ENCODE results near the gene OFD1. TPM values are rescaled to one million over a fixed set of nuclear protein-coding genes. Genes with fewer than 3 reads are reported as not detected.

The OFD1 gene
- total RNA-seq, 2 donors from 2014 or later: 25.9 to 29.7 TPM

DNA sequence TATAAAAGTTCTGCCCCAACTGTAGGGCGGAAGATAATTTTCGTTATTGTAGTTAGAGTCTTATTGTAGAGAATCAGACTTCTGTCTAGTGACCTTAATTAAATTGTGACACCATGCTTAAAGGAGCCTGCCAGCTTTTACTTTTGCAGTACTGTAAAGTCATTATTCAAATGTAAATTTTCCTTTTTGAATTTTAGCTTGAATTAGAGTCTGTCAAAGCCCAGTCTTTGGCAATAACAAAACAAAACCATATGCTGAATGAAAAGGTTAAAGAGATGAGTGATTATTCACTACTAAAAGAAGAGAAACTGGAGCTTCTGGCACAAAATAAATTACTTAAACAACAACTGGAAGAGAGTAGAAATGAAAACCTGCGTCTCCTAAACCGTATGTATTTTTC lies 21.8 kb downstream of the OFD1 start:
- H3K4me1 ChIP-seq (ENCODE audit: control insufficient read depth, insufficient read depth, low read length): no peaks in the 10 kb centered on the region
- H3K9me3 Mint-ChIP-seq: peaks cover 37% of the 10 kb centered on the region
- no peaks in the 10 kb centered on the region for H3K27me3 ChIP-seq (ENCODE audit: control insufficient read depth, insufficient read depth, low read length, poor library complexity, severe bottlenecking)
- TF ChIP-seq, protein P1, sequence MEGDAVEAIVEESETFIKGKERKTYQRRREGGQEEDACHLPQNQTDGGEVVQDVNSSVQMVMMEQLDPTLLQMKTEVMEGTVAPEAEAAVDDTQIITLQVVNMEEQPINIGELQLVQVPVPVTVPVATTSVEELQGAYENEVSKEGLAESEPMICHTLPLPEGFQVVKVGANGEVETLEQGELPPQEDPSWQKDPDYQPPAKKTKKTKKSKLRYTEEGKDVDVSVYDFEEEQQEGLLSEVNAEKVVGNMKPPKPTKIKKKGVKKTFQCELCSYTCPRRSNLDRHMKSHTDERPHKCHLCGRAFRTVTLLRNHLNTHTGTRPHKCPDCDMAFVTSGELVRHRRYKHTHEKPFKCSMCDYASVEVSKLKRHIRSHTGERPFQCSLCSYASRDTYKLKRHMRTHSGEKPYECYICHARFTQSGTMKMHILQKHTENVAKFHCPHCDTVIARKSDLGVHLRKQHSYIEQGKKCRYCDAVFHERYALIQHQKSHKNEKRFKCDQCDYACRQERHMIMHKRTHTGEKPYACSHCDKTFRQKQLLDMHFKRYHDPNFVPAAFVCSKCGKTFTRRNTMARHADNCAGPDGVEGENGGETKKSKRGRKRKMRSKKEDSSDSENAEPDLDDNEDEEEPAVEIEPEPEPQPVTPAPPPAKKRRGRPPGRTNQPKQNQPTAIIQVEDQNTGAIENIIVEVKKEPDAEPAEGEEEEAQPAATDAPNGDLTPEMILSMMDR (conservative IDR thresholded peaks at IDR 0.05): no peak
- H3K27me3 Mint-ChIP-seq (ENCODE audit: insufficient read depth): no peaks in the 10 kb centered on the region
- H3K9ac ChIP-seq (ENCODE audit: extremely low read depth, low read length, poor library complexity, severe bottlenecking): no peak overlapping the region
- H3K4me3 ChIP-seq (ENCODE audit: low read length): no peak overlapping the region
- no peak overlapping the region for H3K27ac Mint-ChIP-seq
- peaks cover 65% of the 10 kb centered on the region for H3K36me3 ChIP-seq (ENCODE audit: control insufficient read depth, insufficient read depth, low read length)
- DNase-seq: no peak
- peaks cover 14% of the 10 kb centered on the region for H3K4me1 Mint-ChIP-seq
- no peak overlapping the region for H3K27ac ChIP-seq (ENCODE audit: low read depth, low read length)
- no peaks in the 10 kb centered on the region for H3K9me3 ChIP-seq (ENCODE audit: control insufficient read depth, low read length)
- 97% methylated on average over 4 of the region's 4 CpGs; no CpG with 5 or more reads in 1 of the 2 experiments for WGBS, 2 experiments (ENCODE audit: insufficient coverage in 1 of 2, insufficient read length in 1 of 2)
- H3K36me3 Mint-ChIP-seq (ENCODE audit: low read depth): peaks cover 50% of the 10 kb centered on the region
- H3K4me3 Mint-ChIP-seq: no peak overlapping the region

DNA sequence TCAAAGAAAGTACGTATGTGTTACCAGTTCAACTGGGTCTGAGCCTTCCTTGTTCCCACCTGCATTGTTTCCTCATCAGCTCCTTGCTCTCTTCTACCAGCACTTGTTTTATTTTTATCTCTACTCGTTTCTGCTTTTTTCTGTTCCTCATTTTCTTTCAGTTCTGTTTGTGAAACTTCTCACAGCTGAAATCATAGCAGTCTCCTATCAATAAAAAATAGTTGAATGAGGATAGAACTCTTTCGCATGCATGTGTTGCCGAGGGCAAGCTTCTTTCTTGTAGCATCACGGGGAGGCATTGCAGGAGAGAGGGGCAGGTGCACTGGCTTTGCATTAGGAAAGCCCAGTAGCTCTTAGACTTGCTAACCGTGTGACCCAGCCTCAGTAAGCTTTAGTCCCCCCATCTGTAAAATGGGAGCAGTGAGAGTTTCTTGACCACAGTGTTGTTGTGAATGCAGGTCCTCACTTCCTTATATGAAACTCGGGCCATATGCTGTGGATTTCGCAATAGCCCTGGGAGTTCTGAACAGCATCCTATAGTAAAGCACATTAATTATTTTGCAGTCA lies 24.7 kb downstream of the OFD1 start:
- no peak overlapping the region for H3K27ac ChIP-seq (ENCODE audit: low read depth, low read length)
- DNase-seq: no peak
- H3K4me1 Mint-ChIP-seq: peaks cover 26% of the 10 kb centered on the region
- 93 to 94% methylated on average over 2 to 8 of the region's 8 CpGs for WGBS, 2 experiments (ENCODE audit: insufficient coverage in 1 of 2, insufficient read length in 1 of 2)
- H3K9me3 Mint-ChIP-seq: peaks cover 34% of the 10 kb centered on the region
- H3K36me3 ChIP-seq (ENCODE audit: control insufficient read depth, insufficient read depth, low read length): peaks cover 54% of the 10 kb centered on the region
- no peak overlapping the region for H3K4me3 Mint-ChIP-seq
- H3K4me1 ChIP-seq (ENCODE audit: control insufficient read depth, insufficient read depth, low read length): no peaks in the 10 kb centered on the region
- no peak overlapping the region for H3K9ac ChIP-seq (ENCODE audit: extremely low read depth, low read length, poor library complexity, severe bottlenecking)
- peaks cover 42% of the 10 kb centered on the region for H3K36me3 Mint-ChIP-seq (ENCODE audit: low read depth)
- H3K27ac Mint-ChIP-seq: no peak overlapping the region
- TF ChIP-seq, protein P1 (conservative IDR thresholded peaks at IDR 0.05): no peak
- H3K4me3 ChIP-seq (ENCODE audit: low read length): no peak overlapping the region
- H3K27me3 Mint-ChIP-seq (ENCODE audit: insufficient read depth): no peaks in the 10 kb centered on the region
- H3K27me3 ChIP-seq (ENCODE audit: control insufficient read depth, insufficient read depth, low read length, poor library complexity, severe bottlenecking): no peaks in the 10 kb centered on the region
- no peaks in the 10 kb centered on the region for H3K9me3 ChIP-seq (ENCODE audit: control insufficient read depth, low read length)

DNA sequence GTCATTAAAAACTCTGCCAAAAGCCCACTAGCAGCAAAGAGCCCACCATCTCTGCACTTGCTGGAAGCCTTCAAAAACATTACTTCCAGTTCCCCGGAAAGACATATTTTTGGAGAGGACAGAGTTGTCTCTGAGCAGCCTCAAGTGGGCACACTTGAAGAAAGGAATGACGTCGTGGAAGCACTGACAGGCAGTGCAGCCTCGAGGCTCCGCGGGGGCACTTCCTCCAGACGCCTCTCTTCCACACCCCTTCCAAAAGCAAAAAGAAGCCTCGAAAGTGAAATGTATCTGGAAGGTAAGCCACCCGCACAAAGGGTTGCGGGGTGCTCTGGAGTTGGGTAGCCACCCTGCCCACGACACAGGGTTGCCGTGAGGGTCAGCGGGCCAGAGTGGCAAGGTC lies 25.9 kb downstream of the OFD1 start:
- H3K27ac Mint-ChIP-seq: no peak overlapping the region

More for the DNA sequence above, 25.9 kb downstream of the OFD1 start:
- Histone ChIP-seq H3K27ac (ENCODE audit: low read depth, low read length) (no peak overlapping the region), H3K27me3 (ENCODE audit: control insufficient read depth, insufficient read depth, low read length, poor library complexity, severe bottlenecking) (no peaks in the 10 kb centered on the region), H3K4me3 (ENCODE audit: low read length) (no peak overlapping the region), H3K4me1 (ENCODE audit: control insufficient read depth, insufficient read depth, low read length) (no peaks in the 10 kb centered on the region), H3K9me3 (ENCODE audit: control insufficient read depth, low read length) (no peaks in the 10 kb centered on the region), H3K9ac (ENCODE audit: extremely low read depth, low read length, poor library complexity, severe bottlenecking) (no peak overlapping the region), H3K36me3 (ENCODE audit: control insufficient read depth, insufficient read depth, low read length) (peaks cover 53% of the 10 kb centered on the region)
- WGBS, 2 experiments (ENCODE audit: insufficient coverage in 1 of 2, insufficient read length in 1 of 2): 88% methylated on average over 13 of the region's 13 CpGs; no CpG with 5 or more reads in 1 of the 2 experiments
- no peak for DNase-seq
- no peak overlapping the region for H3K4me3 Mint-ChIP-seq
- H3K27me3 Mint-ChIP-seq (ENCODE audit: insufficient read depth): no peaks in the 10 kb centered on the region
- TF ChIP-seq, protein P1 (conservative IDR thresholded peaks at IDR 0.05): no peak
- peaks cover 35% of the 10 kb centered on the region for H3K9me3 Mint-ChIP-seq
- peaks cover 41% of the 10 kb centered on the region for H3K36me3 Mint-ChIP-seq (ENCODE audit: low read depth)
- peaks cover 29% of the 10 kb centered on the region for H3K4me1 Mint-ChIP-seq

All from endodermal cell (in vitro differentiated cells).